GM10847 (cell line): Measurements from ENCODE around the gene SGSH.

Source experiments
- POLR2A ChIP-seq: IDR thresholded peaks from 2 replicates; pipeline ENCODE4 v1.6.1; 2011; ENCODE audit not compliant: insufficient read length; ENCODE audit errors: extremely low read depth

Gene SGSH

GRCh38 chr17:80187090-80187489 is 33.0 kb downstream of the SGSH start:
- TF ChIP-seq POLR2A = no peak

GRCh38 chr17:80185968-80186367 is 34.2 kb downstream of the SGSH start:
- TF ChIP-seq POLR2A = no peak

DNA sequence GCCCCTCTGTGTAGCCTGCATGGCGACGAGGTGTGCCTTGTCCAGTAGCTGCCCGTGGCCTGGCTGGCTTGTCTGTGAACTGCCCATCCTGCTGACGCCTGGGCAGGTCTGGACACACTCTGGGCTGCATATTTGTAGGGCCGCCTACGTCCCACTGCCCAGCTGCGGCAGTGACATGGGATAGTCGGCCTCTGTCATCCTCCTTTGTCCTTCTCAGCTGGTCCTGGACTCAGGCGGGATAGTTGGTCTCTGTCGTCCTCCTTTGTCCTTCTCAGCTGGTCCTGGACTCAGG is 35.8 kb downstream of the SGSH start:
- no peak for TF ChIP-seq POLR2A

- no peak for TF ChIP-seq POLR2A
Observed at GRCh38 chr17:80183581-80184422, 36.3 kb downstream of the SGSH start.

DNA sequence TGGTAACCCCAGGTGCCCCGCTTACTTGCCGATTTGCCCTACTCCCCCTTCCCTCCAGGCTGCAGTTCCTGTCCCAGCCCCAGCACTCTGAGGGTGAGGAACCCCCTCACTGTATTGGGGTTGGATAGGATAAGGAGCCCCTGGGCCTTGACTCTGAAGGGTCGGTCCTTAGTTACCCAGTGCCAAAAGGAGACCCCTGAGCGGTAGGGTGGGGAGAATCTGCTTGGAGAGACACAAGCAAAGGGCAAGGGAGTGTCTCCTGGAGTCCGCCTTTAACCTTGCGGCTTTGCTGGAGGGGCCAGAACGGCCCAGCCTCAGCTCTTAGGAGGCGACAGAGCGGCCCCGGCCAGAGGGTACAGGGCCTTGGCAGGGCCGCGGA is 37.3 kb downstream of the SGSH start:
- TF ChIP-seq POLR2A = no peak

DNA sequence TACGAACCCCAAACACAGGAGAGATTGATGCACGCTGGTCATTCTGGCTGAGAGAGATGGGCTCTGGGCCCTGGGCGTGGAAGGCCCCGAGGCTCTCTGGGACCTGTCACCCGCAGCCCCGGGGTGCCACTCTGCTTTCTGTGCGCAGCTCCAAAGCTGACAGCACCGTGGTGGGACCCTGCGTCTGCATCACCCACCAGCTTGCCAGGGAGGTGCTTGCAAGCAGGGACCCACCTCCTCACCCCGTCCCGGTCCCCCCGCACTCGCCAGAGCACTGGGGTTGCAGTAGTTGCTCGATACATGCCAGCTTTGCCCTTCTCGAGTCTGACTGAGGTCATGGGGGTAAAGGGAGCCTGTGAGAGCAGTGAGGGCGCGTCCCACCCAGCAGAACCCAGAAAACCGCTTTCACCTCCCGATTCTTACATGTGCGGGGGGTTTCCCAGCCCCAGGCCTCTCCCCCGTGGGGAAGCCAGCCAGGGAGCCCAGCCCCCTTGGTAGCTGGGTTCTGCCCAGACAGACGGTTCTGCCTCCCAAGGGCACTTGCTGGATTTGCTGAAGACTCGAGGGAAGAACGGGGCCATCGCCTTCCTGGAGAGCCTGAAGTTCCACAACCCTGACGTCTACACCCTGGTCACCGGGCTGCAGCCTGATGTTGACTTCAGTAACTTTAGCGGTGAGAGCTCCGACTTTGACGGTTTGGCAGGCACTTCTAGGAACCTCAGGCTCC is 37.9 kb downstream of the SGSH start:
- no peak for TF ChIP-seq POLR2A

- no peak for TF ChIP-seq POLR2A
Observed at GRCh38 chr17:80181431-80181830, 38.7 kb downstream of the SGSH start.

DNA sequence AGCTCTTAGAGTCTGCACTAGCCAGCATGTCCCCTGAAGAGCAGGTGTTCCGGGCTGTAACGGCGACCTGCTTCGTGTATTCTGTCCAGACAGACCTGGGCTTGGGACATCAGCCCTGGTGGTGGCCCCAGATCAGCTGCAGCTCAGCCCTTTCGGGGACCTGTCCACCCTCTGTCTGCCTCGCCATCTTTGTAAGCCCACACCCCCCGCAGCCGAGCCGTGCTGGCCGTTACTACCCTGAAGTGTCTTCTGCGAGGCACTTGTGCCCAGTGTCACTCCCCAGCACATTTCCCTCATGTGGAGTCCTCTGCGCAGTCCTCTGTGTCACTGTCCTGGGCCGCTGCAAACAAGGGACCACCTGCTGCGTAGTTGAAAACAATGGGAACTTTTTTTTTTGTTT is 39.9 kb downstream of the SGSH start:
- no peak for TF ChIP-seq POLR2A

DNA sequence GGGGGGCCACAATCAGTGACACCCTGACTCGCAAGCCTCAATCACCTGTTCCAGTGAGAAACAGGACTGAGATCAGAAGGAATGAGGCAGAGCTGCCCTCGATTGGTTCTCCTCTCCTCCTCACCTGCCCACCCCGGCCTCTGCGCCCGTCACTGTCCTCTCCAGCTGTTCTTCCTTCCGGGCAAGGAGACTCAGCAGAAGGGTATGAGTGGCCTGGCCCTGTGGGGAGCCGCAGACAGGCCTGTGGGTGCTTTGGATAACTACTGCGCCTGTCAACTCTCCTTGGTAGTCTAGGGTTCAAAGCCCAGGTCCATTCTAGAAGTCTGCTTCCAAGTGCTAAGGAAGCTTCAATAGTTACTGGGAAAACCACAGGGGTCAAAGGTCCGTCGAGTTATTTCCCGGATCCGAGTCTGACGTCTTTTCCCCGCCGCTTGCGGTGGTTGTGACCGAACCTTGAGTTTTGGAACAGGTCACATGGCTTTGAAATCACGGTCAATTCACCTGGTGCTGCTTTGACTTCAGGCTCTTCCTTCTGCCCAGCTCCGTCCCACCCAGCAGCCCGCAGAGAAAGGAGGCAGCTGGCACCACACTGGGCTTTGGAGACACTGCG is 42.0 kb downstream of the SGSH start:
- TF ChIP-seq POLR2A = no peak

DNA sequence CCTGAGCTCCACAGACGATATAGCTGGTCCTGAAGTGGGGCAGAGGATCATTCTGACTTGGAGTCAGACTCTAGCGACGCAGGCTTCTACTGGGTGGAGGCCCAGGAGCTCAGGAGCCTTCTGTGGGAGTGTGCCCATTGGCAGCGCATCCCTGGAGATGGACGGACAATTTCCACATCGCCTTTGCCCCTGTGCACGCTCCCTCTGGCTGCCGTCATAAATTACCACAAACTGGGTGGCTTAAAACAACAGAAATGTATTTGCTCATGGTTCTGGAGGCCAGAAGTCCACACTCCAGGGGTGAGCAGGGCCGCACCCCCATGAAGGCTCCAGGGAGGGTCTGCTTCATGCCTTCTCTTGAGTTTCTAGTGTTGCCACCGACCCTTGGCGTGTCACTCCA is 43.4 kb downstream of the SGSH start:
- no peak for TF ChIP-seq POLR2A

- TF ChIP-seq POLR2A = no peak
Observed at GRCh38 chr17:80173916-80174315, 46.2 kb downstream of the SGSH start.

GRCh38 chr17:80173126-80173525 is 47.0 kb downstream of the SGSH start:
- no peak for TF ChIP-seq POLR2A

DNA sequence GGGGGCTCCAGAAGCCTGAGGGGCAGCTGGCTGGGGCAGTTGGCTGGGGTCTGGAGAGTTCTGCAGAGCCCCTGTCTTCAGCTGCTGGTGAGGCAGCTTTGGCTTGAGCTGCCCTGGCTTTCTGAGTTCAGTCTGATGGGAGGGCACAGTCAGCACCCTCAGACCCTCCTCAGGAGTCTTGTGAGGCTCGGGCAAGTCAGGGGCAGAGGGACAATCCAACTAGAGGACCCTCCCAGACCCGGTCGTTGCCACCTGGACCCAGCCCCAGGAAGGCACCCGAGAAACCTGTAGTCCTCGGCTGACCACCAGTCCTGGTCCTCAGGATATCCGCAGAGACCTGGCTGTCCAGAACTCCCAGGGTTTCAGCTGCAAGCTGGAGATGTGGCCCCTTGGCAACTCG is 48.5 kb downstream of the SGSH start:
- no peak for TF ChIP-seq POLR2A

GRCh38 chr17:80169784-80170500 is 50.2 kb downstream of the SGSH start, which contains the start of gene CARD14:
TSS of gene CARD14 (plus strand) at chr17:80170030. CDS start at chr17:80181439, 11,409 bp downstream.
- no peak for TF ChIP-seq POLR2A

- TF ChIP-seq POLR2A = no peak
Observed at GRCh38 chr17:80169107-80169506, 51.0 kb downstream of the SGSH start.

DNA sequence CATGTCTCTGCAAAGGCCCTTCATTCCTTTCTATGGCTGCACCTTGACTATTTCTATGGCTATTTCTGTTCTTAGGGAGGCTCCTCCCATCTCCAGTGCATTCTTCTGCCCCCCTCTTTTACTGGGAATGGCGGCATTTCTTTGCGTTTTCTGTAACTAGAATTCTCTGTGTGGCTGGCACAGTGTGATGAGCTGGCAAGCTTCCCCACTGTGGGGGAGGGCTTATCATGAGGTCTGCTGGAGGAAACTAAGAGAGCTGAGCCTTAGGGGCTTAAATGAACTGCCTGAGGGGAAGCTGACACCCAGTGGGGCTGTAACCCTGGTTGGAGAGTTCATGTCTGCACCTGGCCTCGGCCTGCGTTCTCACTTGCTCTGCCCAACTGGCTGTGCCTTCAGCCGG is 51.8 kb downstream of the SGSH start:
- no peak for TF ChIP-seq POLR2A
